C4-2B (cell line): Measurements from ENCODE around the gene HOXC13.

Source experiments
- H3K27ac ChIP-seq: fragments of 450-650 bp; 2 replicates; pipeline ENCODE4 v1.5.1; 2017
- CTCF ChIP-seq: fragments of 450-650 bp; conservative IDR thresholded peaks from 2 replicates; pipeline ENCODE4 v1.5.1; 2017; ENCODE audit warnings: mild to moderate bottlenecking
- ZFX ChIP-seq: fragments of 450-650 bp; IDR thresholded peaks from 2 replicates; pipeline ENCODE4 v1.6.1; 2017

The HOXC13 gene

GRCh38 chr12:53969588-53970259 is 31.1 kb downstream of the HOXC13 start:
- TF ChIP-seq CTCF = no peak
- no peak for TF ChIP-seq ZFX
- no peak overlapping the region; the same call in 1 of the 2 replicates for H3K27ac ChIP-seq

GRCh38 chr12:53970451-53970850 is 31.8 kb downstream of the HOXC13 start:
- TF ChIP-seq ZFX = no peak
- no peak for TF ChIP-seq CTCF
- no peak overlapping the region for H3K27ac ChIP-seq

GRCh38 chr12:53971129-53971528 is 32.5 kb downstream of the HOXC13 start:
- no peak overlapping the region for H3K27ac ChIP-seq
- TF ChIP-seq ZFX (no peak), CTCF (no peak)

- no peak for TF ChIP-seq CTCF
- no peak for TF ChIP-seq ZFX
- no peak overlapping the region for H3K27ac ChIP-seq
Measured at GRCh38 chr12:53971686-53972085, 33.1 kb downstream of the HOXC13 start.

GRCh38 chr12:53972152-53972702 is 33.6 kb downstream of the HOXC13 start:
- TF ChIP-seq ZFX (no peak), CTCF (no peak)
- H3K27ac ChIP-seq = no peak overlapping the region

- TF ChIP-seq ZFX (no peak), CTCF (no peak)
- H3K27ac ChIP-seq = no peak within 1 kb of the TSS
Measured at GRCh38 chr12:53972722-53973235, 34.1 kb downstream of the HOXC13 start, which contains the start of gene HOXC11. Gene HOXC11 (plus strand): TSS chr12:53973126. CDS start chr12:53973242, 116 bp downstream.

GRCh38 chr12:53973236-53974042 is 34.8 kb downstream of the HOXC13 start:
- TF ChIP-seq ZFX = no peak
- TF ChIP-seq CTCF = no peak
- H3K27ac ChIP-seq = no peak overlapping the region
